ENCODE measurements around the gene TAX1BP3. TPM values are rescaled to one million over a fixed set of nuclear protein-coding genes. Genes with fewer than 3 reads are reported as not detected.
A peak's percentile ranks its signal among the peaks of the same experiment; 100 is the strongest.

TAX1BP3 gene
- total and polyA plus RNA-seq, 2 of the 13 experiments (the other 11 are each of a cell fraction or from before 2014, with no cell fraction given), result 16.7 to 45.1 TPM

GRCh38 chr17:3678821-3679530, 10.6 kb upstream of the TAX1BP3 start (continued):
- TF ChIP-seq ZNF550 (CRISPR knock-in tag; IDR thresholded peaks at IDR 0.05; ENCODE audit: borderline replicate concordance), result no peak
- no peak for TF ChIP-seq ZBTB7A (CRISPR knock-in tag; IDR thresholded peaks at IDR 0.05)
- TF ChIP-seq ZNF770 (CRISPR knock-in tag; IDR thresholded peaks at IDR 0.05), result no peak

GRCh38 chr17:3678095-3678820, 9.9 kb upstream of the TAX1BP3 start:
- no TSS peak for BruUV-seq (replicated peaks)
- H3K36me3 ChIP-seq (replicated peaks in 1 of 2; ENCODE audit: control insufficient read depth in 1 of 2, insufficient read depth in 2 of 2, low read length in 2 of 2), result no peaks in the 10 kb centered on the region
- POLR2A ChIA-PET, result interaction anchor here (0.8 to 3.1 kb wide), 4 partner anchors 9 to 17 kb away, joined by 3 to 21 read pairs (median 6); partner anchors contain the start of genes EMC6, P2RX5 and TAX1BP3
- H4K20me1 ChIP-seq (ENCODE audit: insufficient read depth, low read length), result no peaks in the 10 kb centered on the region
- peak overlapping the region; percentile 17 to 57 (median 39); a peak in 3 of 6 replicates for H3K4me3 ChIP-seq (replicated peaks in 1 of 3; ENCODE audit: insufficient read depth in 1 of 3, low read depth in 2 of 3, low read length in 3 of 3)
- H3K27ac ChIP-seq (ENCODE audit: extremely low read length, insufficient read depth, low read length), result no peak overlapping the region
- in situ Hi-C loops (cut with HindIII; ENCODE audit: extremely low pct_ligation_motif_present, low pct_unique_long_range_greater_than_20kb) (no loop called here), intact Hi-C loops (cut with micrococcal nuclease; ENCODE audit: unreplicated experiment) (no loop called here)
- peaks cover 1 to 7% of the 10 kb centered on the region in 2 experiments; a peak in 2 of 5 replicates for H3K27me3 ChIP-seq (ENCODE audit: control insufficient read depth in 1 of 2, insufficient read depth in 2 of 2, low read length in 2 of 2)
- H3K9me3 ChIP-seq (ENCODE audit: low read length), result no peaks in the 10 kb centered on the region
- CTCF ChIA-PET (ENCODE audit: low intra/inter-chr PET ratio, low total read pairs), result no interaction called here
- DNase-seq (ENCODE audit: low spot score) (peak; percentile 49), ATAC-seq (peak; percentile 95), FAIRE-seq (peak; percentile 18)
- H3K4me1 ChIP-seq (ENCODE audit: insufficient read depth, low read length), result peaks cover 21% of the 10 kb centered on the region
- WGBS (ENCODE audit: low lambda C conversion rate), result 7% methylated on average over 3 of the region's 16 CpGs
- peak overlapping the region; percentile 42 for H3K9ac ChIP-seq (ENCODE audit: insufficient read depth, low read depth, low read length)
- no peaks in the 10 kb centered on the region for H3K79me2 ChIP-seq (ENCODE audit: insufficient read depth, low read length)
- peak overlapping the region; percentile 69 for H3K4me2 ChIP-seq (ENCODE audit: low read depth, low read length)
- H2AFZ ChIP-seq (ENCODE audit: low read length), result no peak overlapping the region
- TF ChIP-seq FOSL2 (CRISPR knock-in tag; IDR thresholded peaks at IDR 0.05) (no peak), ZGPAT (CRISPR knock-in tag; IDR thresholded peaks at IDR 0.05) (peak; percentile 47; the same call in 1 of the 2 replicates), ZNF639 (CRISPR knock-in tag; conservative IDR thresholded peaks at IDR 0.05) (no peak), PHF8 (CRISPR knock-in tag; IDR thresholded peaks at IDR 0.05) (peak; percentile 53), USF2 (IDR thresholded peaks at IDR 0.05; ENCODE audit: low read depth, low read length) (no peak), USF2 (CRISPR knock-in tag; IDR thresholded peaks at IDR 0.05; ENCODE audit: borderline replicate concordance) (no peak), ZNF264 (CRISPR knock-in tag; IDR thresholded peaks at IDR 0.05) (no peak), TSC22D2 (CRISPR knock-in tag; IDR thresholded peaks at IDR 0.05; ENCODE audit: borderline replicate concordance) (no peak), MAFF (IDR thresholded peaks at IDR 0.05; ENCODE audit: low read depth, low read length) (peak; percentile 68)
